ENCODE results near the gene MBP. TPM values are rescaled to one million over a fixed set of nuclear protein-coding genes. Genes with fewer than 3 reads are reported as not detected.

Gene MBP
- total and polyA plus RNA-seq, 2 donors (not counting 3 experiments of a cell fraction or from before 2014, with no cell fraction given), result 1.7 to 2.3 TPM

- Histone ChIP-seq H3K4me2 (ENCODE audit: insufficient read depth, low read length) (no peak overlapping the region), H3K36me3 (ENCODE audit: control insufficient read depth in 2 of 2, extremely low read depth in 1 of 2, insufficient read depth in 2 of 2, low read length in 2 of 2) (no peaks in the 10 kb centered on the region), H3K9me3 (replicated peaks; ENCODE audit: control insufficient read depth, insufficient read depth, low read length) (no peaks in the 10 kb centered on the region), H3K79me2 (ENCODE audit: control insufficient read depth, insufficient read depth, low read length) (no peaks in the 10 kb centered on the region), H2AFZ (ENCODE audit: low read depth, low read length) (no peak overlapping the region), H3K4me3 (replicated peaks in 1 of 3; ENCODE audit: insufficient read depth in 1 of 3, low read depth in 1 of 3, low read length in 3 of 3) (no peak overlapping the region), H3K27me3 (ENCODE audit: control insufficient read depth in 2 of 2, insufficient read depth in 2 of 2, low read length in 2 of 2) (peaks cover 4 to 15% of the 10 kb centered on the region in 2 experiments), H4K20me1 (replicated peaks; ENCODE audit: control insufficient read depth, extremely low read depth, insufficient read depth, low read length) (no peaks in the 10 kb centered on the region), H3K27ac (ENCODE audit: insufficient read depth, low read depth, low read length) (no peak overlapping the region), H3K9me1 (replicated peaks; ENCODE audit: control insufficient read depth, extremely low read depth, insufficient read depth, low read length) (no peaks in the 10 kb centered on the region), H3K4me1 (ENCODE audit: control insufficient read depth, extremely low read depth, insufficient read depth, low read length) (no peaks in the 10 kb centered on the region), H3K9ac (replicated peaks; ENCODE audit: extremely low read depth, insufficient read depth, low read length) (no peak overlapping the region)
- TF ChIP-seq MYC (IDR thresholded peaks at IDR 0.05; ENCODE audit: low read depth, low read length) (no peak), FOS (IDR thresholded peaks at IDR 0.05; ENCODE audit: borderline replicate concordance, insufficient read depth, low read length) (no peak), JUN (IDR thresholded peaks at IDR 0.05; ENCODE audit: borderline replicate concordance, insufficient read depth, insufficient read length, low read depth) (no peak), GATA2 (IDR thresholded peaks at IDR 0.05; ENCODE audit: insufficient read depth, insufficient read length, low read depth, low read length) (no peak), POLR2A (IDR thresholded peaks at IDR 0.05; ENCODE audit: low read depth, low read length) (no peak)
- FAIRE-seq, result no peak
- BruUV-seq (replicated peaks), result no TSS peak
- ChIA-PET CTCF (interaction anchor here (1.6 to 2.4 kb wide), 5 partner anchors 12 to 215 kb away, joined by 4 to 30 read pairs (median 6); no protein-coding TSS in a partner anchor), POLR2A (no interaction called here)
- intact Hi-C loops (cut with micrococcal nuclease), result no loop called here
- DNase-seq (ENCODE audit: low read depth, low spot score), result no peak
- dilution Hi-C loops (cut with MboI; ENCODE audit: extremely low pct_ligation_motif_present, low sequenced_read_pairs), result no loop called here
Observed at GRCh38 chr18:76995896-76996295, 136.7 kb downstream of the MBP start.

GRCh38 chr18:76994086-76994654, 138.4 kb downstream of the MBP start:
- H3K79me2 ChIP-seq (ENCODE audit: control insufficient read depth, insufficient read depth, low read length), result no peaks in the 10 kb centered on the region
- no peak for DNase-seq (ENCODE audit: low read depth, low spot score)
- H3K4me1 ChIP-seq (ENCODE audit: control insufficient read depth, extremely low read depth, insufficient read depth, low read length), result no peaks in the 10 kb centered on the region
- no peak overlapping the region for H3K9ac ChIP-seq (replicated peaks; ENCODE audit: extremely low read depth, insufficient read depth, low read length)
- H2AFZ ChIP-seq (ENCODE audit: low read depth, low read length), result no peak overlapping the region
- no peaks in the 10 kb centered on the region for H4K20me1 ChIP-seq (replicated peaks; ENCODE audit: control insufficient read depth, extremely low read depth, insufficient read depth, low read length)
- no peak overlapping the region for H3K27ac ChIP-seq (ENCODE audit: insufficient read depth, low read depth, low read length)
- BruUV-seq (replicated peaks), result no TSS peak
- no peak overlapping the region for H3K4me2 ChIP-seq (ENCODE audit: insufficient read depth, low read length)
- ChIA-PET CTCF (interaction anchor here (1.2 kb wide), 1 partner anchor 217 kb away, joined by 5 read pairs; no protein-coding TSS in a partner anchor), POLR2A (no interaction called here)
- no peaks in the 10 kb centered on the region for H3K9me3 ChIP-seq (replicated peaks; ENCODE audit: control insufficient read depth, insufficient read depth, low read length)
- H3K4me3 ChIP-seq (replicated peaks in 1 of 3; ENCODE audit: insufficient read depth in 1 of 3, low read depth in 1 of 3, low read length in 3 of 3), result no peak overlapping the region
- no peaks in the 10 kb centered on the region for H3K9me1 ChIP-seq (replicated peaks; ENCODE audit: control insufficient read depth, extremely low read depth, insufficient read depth, low read length)
- FAIRE-seq, result no peak
- H3K27me3 ChIP-seq (ENCODE audit: control insufficient read depth in 2 of 2, insufficient read depth in 2 of 2, low read length in 2 of 2), result peaks cover 4 to 15% of the 10 kb centered on the region in 2 experiments
- no peak for TF ChIP-seq FOS (IDR thresholded peaks at IDR 0.05; ENCODE audit: borderline replicate concordance, insufficient read depth, low read length)
- no peak for TF ChIP-seq POLR2A (IDR thresholded peaks at IDR 0.05; ENCODE audit: low read depth, low read length)
- TF ChIP-seq CTCF (IDR thresholded peaks at IDR 0.05; ENCODE audit: extremely low read depth in 1 of 2, insufficient read depth in 1 of 2, low read depth in 1 of 2, low read length in 2 of 2), result no peak
- TF ChIP-seq EZH2 (IDR thresholded peaks at IDR 0.05; ENCODE audit: borderline replicate concordance, low read depth, low read length, severe bottlenecking), result no peak
- TF ChIP-seq MAX (IDR thresholded peaks at IDR 0.05; ENCODE audit: insufficient read depth, insufficient read length), result no peak
- TF ChIP-seq POLR2AphosphoS5 (IDR thresholded peaks at IDR 0.05; ENCODE audit: insufficient read depth, low read depth, low read length), result no peak
- no peak for TF ChIP-seq JUN (IDR thresholded peaks at IDR 0.05; ENCODE audit: borderline replicate concordance, insufficient read depth, insufficient read length, low read depth)
- TF ChIP-seq MYC (IDR thresholded peaks at IDR 0.05; ENCODE audit: low read depth, low read length), result no peak
- TF ChIP-seq GATA2 (IDR thresholded peaks at IDR 0.05; ENCODE audit: insufficient read depth, insufficient read length, low read depth, low read length), result no peak
- dilution Hi-C loops (cut with MboI; ENCODE audit: extremely low pct_ligation_motif_present, low sequenced_read_pairs) (no loop called here), intact Hi-C loops (cut with micrococcal nuclease) (no loop called here)
- no peaks in the 10 kb centered on the region for H3K36me3 ChIP-seq (ENCODE audit: control insufficient read depth in 2 of 2, extremely low read depth in 1 of 2, insufficient read depth in 2 of 2, low read length in 2 of 2)

Measured in endothelial cell of umbilical vein (primary cell).